NCI-H1417 treated with DMSO at 0.1 percent for 48 hours (cell line): ENCODE data around the gene PLEKHN1.
A peak's percentile ranks its signal among the peaks of the same experiment; 100 is the strongest.

ENCODE experiments used
- DNase-seq: peaks from one replicate; lab custom pipeline; 2025; lab: John Stamatoyannopoulos, UW

PLEKHN1 gene

DNA sequence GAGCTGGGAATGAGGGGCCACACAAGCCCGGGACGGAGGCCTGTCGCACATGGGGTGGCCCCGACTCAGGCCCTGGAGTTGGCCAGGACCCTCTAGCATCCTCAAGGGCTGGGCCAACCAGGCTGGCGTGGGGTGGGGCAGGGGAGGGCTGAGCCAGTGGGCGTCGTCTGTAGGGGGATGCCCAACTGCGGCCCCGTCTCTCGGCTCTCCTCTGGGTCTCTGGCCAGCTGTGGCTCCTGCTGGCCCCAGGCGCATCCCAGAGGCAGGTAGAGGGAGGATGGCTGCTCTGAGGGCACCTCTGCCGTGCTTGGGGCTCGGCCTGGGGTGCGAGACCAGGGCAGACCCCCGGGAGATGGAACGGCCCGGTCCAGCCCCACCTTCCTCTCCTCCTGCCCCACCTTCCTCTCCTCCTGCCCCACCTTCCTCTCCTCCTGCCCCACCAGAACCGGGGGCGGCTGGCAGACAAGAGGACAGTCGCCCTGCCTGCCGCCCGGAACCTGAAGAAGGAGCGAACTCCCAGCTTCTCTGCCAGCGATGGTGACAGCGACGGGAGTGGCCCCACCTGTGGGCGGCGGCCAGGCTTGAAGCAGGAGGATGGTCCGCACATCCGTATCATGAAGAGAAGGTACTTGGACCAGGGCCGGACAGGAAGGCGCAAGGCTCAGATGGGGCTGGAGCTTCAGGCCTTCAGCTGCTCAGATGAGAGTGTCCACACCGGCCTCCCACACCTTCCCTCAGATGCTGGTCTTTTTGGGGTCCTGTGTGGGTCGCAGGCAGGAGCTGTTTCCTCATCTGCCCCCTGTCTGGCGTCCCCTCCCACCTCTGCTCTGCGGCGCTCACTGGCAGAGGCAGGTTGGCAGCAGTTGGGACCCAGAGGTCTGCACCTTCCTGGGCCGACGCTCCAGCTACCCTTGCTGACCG lies 36.3 kb upstream of the PLEKHN1 start:
- DNase-seq: no peak

DNA sequence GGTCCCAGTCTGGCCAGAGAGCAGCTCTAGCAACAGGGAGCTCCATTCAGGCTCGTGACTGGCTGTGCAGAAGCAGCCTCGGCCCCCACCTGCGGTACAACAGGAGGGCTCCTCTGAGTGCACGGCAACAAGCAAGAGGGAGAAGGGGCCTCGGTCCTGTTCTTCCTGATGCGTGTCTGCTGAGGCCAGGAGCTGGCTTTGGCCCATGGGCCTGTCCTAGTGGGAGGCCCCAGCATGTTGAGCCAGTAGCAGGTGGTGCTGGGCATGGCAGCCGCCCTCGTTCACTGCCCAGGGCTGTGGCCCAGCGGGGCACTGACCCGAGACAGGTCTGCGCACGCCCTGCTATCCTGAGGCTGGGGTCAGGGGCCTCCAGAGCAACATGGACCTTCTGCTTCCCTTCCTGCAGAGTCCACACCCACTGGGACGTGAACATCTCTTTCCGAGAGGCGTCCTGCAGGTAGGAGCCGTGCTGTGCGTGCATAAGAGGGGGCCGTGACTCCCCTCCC lies 35.6 kb upstream of the PLEKHN1 start:
- no peak for DNase-seq

DNA sequence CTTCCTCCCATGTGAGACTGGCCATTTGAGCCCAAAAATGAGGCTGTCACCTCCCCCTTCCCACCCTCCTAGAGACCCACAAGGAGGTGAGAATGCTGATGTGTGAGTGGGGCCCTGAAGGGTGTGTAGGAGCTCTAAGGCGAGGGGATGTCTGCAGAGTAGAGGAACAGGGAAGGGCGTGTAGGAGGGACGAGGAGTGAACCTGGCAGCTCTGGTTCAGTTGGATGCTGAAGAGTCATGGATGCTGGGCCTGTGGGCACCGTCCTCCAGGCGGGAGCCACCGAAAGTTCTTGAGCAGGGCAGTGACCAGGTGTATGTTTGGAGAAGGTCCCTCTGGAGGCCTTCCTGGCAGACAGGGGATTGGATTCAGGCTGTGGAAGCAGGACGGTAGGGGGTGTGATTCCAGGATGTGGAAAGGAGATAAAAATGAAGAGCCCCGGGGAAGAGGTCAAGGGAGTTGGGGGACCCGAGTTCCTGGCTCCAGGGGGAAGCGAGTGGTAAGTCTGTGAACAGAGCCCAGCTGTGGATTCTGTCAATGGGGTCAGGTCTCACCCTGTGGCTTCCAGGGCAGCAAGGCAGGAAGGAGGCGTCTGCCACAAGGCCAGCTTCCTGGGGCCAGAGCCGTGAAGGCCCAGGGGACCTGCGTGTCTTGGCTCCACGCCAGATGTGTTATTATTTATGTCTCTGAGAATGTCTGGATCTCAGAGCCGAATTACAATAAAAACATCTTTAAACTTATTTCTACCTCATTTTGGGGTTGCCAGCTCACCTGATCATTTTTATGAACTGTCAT lies 34.7 kb upstream of the PLEKHN1 start:
- no peak for DNase-seq

DNA sequence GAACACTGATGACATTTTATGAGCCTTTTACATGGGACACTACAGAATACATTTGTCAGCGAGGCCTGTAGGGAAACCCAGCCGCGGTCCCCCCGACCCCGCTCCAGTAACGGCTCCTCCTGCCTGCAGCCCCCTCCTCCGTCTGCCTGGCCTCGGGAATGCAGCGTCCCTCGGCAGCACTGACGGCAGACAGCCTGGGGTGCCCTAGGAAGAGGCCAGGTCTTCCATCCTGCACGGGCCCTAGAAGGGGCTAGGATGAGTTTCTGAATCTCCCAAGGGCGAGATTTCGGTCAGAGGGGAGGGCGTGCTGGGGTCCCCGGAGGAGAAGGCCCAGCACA lies 34.1 kb upstream of the PLEKHN1 start:
- no peak for DNase-seq

DNA sequence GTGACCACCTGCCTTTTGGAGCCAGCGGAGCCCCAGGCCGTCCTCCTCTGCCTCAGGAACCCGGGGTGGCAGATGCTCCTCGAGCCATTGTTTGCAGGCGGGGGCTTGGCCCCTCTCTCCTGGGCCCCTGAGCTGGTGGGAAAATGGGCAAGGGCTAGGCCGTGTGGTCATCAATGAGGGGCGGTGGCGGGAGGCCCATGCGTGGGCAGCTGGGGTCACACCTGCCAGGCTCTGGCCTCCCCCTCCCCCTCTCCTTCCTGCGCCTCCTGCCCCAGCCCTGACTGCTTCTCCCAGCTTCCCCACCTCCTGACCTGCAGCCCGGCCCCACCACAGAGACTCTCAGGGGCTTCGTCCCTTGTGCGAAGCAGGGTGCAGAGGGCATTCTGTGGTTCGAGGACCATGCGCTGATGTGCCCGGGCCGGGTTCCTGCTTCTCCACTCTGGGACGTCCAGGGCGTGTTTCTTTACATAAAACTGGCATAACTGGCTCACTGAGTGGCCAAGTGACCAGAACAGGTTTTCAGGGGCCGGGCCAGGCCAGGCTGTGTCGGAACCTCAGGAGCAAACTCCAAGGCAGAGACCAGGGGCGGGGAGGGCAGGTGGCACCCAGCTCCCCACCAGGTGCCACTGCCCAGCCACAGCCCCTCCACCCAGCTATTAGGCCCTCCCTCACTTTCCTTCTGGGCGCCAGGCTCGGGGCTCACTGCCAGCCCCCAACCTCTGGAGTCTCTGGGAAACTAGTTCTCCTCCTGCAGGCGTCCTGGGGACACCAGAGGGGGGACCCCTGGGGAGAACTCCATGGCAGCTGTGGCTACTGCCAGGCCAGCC lies 33.3 kb upstream of the PLEKHN1 start:
- DNase-seq: no peak

DNA sequence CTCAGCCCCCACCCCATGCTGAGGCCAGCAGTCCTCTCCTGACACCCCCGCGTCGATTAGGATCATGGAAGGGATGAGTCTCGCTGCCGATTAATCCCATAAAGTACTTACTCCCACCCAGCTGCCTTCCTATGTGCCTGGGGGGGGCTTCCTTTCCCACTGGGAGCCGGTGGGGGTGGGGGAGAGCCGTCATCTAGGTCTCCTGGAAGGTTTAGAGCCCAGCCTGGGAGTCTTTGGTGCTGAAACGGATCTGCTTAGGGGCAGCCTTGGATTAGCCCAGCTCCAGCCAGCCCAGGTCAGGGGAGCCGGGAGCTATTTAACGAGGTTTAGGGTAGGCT lies 32.7 kb upstream of the PLEKHN1 start:
- no peak for DNase-seq

DNA sequence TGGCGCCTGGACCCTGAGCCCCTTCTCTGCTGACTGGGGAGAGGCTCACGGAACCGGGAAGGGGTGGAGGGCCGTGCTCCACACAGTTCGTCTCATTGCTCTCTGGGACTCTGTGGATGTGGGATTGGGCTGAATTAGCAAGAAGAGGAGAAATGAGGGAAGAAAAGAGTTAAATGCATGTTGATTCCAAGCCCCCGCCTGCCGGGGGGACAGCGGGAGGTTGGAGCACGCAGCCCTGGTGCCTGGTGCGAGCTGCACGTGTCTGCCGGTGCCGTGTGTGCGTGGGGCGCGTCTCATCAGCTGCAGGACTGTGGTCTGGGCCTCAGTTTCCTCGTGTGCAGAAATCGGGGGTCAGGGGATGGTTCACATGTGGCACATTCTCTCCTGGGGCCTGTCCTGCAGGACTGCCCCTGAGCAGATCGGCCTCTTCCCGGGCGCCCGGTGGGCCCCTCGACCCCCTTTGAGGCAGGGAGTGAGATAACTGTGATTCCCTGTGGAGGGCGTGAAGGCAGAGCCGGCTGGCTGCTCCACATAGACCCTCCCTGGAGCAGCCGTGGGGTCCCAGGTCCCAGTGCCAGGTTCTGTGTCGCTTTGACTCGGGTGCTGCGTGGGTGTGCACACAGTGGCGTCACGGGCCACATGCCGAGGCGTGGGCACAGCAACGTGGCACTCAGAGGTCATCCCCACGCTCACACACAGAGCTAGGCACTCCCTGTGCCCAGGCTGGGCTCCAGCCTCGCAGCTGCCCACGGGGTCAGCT lies 31.1 kb upstream of the PLEKHN1 start:
- DNase-seq: no peak

DNA sequence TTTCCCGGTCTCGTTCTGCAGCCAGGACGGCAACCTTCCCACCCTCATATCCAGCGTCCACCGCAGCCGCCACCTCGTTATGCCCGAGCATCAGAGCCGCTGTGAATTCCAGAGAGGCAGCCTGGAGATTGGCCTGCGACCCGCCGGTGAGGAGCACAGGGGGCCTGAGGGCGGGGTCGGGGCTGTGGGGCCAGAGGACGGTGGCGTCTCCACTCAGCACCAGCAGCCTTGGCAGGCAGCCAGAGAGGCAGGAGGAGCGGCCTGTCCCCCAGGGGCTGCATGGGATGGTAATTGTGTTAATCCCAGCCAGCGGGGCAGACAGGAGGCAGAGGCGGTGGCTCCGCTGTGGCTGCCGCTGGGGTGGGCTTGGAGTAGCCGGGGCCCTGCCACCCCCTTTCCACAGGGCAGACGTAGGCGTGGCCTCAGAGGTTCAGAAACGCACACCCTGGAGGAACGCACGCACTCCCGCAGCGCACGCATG lies 30.5 kb upstream of the PLEKHN1 start:
- DNase-seq: peak; percentile 52

DNA sequence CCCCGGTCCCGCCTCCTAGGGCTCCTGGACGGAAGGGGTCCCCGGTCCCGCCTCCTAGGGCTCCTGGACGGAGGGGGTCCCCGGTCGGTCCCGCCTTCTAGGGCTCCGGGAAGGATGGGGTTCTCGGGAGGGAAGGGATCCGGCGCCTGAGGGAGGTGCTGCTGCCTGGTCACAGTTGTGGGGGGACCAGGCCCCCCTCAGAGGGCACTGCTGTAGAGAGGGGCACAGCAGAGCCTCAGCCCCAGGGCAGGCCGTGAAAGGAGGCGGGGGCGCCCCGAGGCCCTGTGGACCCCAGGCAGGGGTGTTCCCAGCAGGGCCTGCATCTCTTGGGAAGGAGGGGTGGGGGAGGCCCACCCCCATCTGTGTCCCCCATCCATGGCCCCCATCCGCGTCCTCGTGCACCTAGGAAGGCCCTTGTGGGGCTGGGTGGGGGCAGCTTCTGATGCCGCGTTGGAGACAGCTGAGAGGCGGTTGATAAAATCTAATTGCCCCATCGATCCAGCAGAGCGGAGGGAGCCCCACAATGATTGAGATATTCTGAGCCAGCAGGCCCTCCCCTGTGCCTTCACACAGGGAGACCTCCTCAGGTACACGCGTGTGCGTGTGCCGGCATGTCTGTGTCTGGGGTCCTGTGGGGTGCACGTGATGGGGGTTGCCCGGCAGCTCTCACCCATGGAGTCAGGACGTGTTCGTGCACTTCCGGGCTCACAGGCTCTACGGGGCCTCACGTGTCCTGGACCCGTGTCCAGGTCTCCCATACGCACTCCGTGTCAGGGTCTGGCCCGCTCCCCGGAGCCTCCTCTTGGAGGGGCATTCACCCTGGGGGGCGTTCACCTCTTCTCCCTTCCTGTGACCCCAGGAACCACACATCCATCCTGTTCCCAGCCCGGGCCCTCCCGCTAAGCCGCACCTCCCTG lies 29.7 kb upstream of the PLEKHN1 start:
- DNase-seq: no peak

DNA sequence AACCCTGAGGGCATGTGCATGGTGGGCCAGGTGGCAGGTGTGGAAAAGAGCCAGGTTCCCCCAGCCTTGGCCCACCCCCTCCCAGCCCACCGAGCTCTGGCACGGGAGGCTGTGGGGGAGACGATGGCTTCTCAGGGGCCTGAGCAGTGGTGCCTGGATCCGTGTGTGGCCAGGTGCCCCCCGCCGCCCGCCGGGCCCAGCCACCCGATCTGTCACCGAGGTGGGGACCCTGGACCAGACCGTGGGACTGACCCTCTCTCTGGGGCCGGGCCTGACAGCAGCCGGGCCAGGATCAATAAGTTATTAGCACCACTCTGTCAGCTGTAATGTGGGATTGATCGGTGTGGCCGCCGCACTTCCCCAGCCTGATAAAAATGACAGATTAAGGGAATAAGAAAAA lies 28.8 kb upstream of the PLEKHN1 start:
- DNase-seq: no peak

DNA sequence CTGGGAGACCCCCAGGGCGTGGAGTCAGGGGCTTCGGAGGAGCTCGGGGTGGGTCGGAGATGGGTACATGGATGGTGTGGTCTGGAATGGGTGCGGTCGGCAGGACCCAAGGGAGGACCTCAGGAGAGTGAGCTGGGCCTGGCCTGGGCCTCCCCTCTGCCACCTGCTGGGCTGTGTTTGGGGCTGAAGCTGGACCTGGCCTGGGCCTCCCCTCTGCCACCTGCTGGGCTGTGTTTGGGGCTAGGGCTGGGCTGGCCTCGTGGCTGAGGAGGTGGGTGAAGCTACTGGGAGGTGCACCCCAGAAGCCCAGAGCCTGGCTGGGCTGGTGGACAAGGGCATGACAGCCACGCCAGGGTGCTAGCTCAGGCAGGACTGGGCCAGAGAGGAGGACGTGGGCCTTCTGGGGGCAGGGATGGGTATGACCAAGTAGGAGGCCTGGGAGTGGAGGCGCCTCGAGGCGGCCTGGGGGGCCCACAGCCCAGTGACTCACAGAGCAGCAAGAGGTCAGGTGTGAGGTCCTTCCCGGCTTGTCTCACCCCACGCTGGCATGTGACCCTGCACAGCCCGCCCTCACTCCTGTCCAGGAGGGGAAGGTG lies 28.1 kb upstream of the PLEKHN1 start:
- DNase-seq: no peak

DNA sequence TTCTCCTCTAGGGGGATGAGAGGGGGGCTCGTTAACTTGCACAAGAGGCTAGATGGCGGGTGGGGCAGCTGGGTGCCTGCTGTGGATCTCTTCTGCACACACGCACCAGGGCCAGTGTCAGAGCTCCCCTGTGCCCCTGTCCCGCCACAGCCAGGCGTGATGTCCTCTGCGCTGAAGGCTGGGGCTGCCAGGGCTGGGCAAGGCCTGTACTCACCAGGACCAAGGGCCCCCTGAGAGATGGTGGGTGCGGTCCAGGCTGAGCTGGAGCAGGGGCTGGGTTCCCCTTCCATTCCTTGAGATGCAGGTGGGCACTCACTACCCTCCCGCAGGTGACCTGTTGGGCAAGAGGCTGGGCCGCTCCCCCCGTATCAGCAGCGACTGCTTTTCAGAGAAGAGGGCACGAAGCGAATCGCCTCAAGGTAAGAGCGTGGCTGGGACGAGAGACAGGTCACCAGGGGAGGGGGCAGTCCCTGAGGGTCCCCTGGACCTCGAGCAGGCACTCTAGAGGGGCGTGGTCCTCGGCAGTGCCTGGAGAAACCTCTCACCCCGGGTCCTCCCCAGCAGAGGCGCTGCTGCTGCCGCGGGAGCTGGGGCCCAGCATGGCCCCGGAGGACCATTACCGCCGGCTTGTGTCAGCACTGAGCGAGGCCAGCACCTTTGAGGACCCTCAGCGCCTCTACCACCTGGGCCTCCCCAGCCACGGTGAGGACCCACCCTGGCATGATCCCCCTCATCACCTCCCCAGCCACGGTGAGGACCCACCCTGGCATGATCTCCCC lies 27.4 kb upstream of the PLEKHN1 start:
- no peak for DNase-seq

DNA sequence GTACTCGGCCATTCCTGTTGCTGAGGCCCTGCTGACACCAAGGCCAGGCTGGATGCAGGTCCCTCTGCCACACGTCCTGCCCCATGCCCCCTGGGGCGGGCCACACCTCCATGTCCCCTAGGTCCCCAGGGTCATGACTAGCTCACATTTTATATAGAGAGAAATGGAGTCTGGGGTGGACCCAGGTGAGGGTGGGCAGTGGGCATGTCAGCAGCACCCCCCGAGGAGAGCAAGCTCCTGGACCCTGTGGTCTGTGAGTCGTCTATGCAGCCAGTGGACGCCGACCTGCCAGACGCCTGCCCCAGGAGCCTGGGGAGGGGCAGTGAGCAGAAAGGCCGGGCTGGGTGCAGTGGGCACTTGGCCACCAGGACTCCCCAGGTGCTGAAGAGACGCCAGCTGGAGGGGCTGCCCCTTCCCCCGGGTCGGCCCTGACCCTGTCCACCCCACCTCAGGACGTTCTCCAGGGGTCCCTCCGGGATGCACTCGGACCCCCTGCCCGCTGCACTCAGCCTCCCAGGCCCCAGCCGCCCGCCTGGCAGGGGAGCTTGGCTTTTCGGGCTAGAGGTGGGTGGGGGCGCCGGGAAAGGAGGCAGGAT lies 26.7 kb upstream of the PLEKHN1 start:
- DNase-seq: no peak

DNA sequence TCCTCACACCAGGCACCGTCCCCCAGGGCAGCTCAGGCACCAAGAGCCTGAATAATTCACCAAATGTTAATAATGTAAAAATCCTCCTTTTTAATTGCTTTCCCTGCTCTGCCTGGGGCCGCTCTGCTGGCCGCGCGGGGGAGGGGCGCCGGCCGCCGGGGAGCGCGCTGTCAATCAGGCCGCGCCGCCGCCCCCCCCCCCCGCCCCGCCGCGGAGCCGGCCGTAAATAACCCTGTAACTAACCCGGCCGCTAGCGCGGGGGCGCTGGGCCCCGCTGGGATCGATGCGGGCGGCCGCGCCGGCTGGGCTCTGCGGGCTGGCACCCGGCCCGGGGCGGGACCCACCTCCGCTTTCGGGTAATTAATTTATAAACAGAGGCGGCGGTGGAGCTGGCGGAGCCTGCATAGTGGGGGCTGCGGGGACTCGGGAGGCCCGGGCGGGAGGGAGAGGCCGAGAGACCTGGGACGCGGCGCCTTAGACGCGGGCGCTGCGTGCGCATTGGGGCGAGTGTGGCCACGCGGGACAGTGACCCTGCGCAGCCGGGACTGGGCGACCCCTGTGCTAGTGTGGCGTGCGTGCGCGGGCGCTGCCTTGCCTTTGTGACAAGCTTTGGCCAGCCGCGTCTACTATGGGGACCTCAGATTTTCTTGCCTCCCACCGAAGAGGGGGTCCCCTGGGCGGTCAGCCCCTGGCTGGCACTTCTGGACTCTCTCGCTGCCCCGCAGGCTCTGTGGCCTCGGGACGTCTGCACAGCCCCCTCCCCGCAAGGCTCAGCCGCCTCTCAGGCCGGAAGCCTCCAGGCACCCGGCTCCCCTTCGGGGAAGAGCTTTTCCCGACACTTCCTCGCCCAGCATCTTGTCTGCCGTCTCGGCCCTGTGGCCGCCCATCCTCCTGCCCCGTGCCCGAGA lies 25.9 kb upstream of the PLEKHN1 start:
- no peak for DNase-seq

DNA sequence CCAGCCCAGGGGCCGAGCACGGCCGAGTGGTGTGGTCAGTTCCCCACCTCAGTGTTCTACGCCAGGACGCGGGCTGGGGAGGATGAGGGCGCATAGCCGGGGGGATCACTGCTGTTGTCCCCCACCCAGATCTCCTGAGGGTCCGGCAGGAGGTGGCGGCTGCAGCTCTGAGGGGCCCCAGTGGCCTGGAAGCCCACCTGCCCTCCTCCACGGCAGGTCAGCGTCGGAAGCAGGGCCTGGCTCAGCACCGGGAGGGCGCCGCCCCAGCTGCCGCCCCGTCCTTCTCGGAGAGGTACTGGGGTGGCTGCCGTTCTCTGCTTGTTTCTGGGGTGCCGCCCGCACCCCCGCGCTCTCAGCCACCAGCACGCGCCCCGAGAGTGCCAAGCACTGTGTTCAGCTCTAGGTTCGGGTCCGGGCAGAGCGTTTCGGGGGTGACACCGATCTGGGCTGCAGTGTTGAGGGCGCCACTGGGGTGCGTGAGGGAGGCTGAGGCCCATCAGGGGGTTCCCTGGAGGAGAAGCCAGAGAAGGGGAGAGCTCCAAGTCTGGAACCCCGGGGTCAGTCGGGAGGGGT lies 25.2 kb upstream of the PLEKHN1 start:
- no peak for DNase-seq

DNA sequence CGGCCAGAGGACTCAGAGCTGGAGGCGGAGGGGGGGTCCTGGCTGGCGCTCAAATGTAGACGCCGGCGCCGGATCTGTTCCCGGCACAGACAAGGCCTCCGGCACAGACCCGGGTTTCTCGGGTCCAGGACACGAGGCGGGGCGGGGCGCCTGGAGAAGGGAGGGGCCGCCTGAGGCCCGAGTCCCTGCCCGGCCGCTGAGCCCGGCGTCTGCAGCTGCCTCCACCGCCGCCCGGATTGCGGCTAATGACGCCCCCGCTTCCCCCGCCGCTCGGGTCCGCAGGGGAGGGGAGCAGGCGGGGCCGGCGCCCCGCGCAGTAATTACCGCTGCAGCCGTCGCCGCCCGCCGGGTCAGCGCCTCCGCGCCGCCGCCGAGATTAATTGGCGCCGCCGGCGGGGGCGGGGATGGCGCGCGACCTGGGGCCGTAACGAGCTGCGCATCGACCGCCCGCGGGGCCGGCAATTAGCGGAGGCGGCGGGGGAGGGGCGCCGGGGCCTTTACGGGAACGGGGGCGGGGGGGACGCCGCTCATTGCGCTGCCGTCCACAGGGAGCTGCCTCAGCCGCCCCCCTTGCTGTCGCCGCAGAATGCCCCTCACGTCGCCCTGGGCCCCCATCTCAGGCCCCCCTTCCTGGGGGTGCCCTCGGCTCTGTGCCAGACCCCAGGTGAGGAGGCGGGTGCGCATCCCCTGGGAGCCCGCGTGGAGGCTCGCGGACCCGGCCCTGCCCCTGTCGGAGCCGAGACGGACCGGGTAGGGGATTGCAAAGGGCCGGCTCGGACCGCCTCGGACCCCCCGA lies 24.5 kb upstream of the PLEKHN1 start:
- DNase-seq: peak; percentile 43
